GM21723 (cell line): ENCODE data around the gene ADH1A.
"Not testable (repeated sequence)": the region's sequence is repeated elsewhere in the genome, so short reads cannot be mapped to it uniquely, and the experiment has no call there.

Experiments
- ATAC-seq: cut with Tn5 transposase; IDR thresholded peaks from one replicate; pipeline ENCODE4 v1.9.1; 2021; ENCODE audit warnings: mild to moderate bottlenecking, moderate library complexity; ENCODE audit not compliant: unreplicated experiment

Gene ADH1A

GRCh38 chr4:99290848-99291786 lies at the start of gene ADH1A:
TSS of gene ADH1A (minus strand) at chr4:99290985. CDS start at chr4:99290914, 71 bp downstream.
- ATAC-seq: no peak

GRCh38 chr4:99339172-99339571 lies 48.4 kb upstream of the ADH1A start:
- no peak for ATAC-seq

- no peak for ATAC-seq
These were observed 45.8 kb upstream of the ADH1A start for GRCh38 chr4:99336553-99336952.

GRCh38 chr4:99334880-99335279 lies 44.1 kb upstream of the ADH1A start:
- no peak for ATAC-seq

GRCh38 chr4:99330648-99331047 lies 39.9 kb upstream of the ADH1A start:
- no peak for ATAC-seq

- no peak for ATAC-seq
These were observed 39.1 kb upstream of the ADH1A start for GRCh38 chr4:99329876-99330275.

GRCh38 chr4:99324979-99325378 lies 34.2 kb upstream of the ADH1A start:
- no peak for ATAC-seq

- no peak for ATAC-seq
These were observed 33.6 kb upstream of the ADH1A start for GRCh38 chr4:99324361-99324760.

- no peak for ATAC-seq
These were observed 33.0 kb upstream of the ADH1A start for GRCh38 chr4:99323756-99324155.

- ATAC-seq: no peak
These were observed 30.7 kb upstream of the ADH1A start, which contains the start of gene ADH1B for GRCh38 chr4:99321241-99322191. TSS of gene ADH1B (minus strand) at chr4:99321401. CDS start at chr4:99321331, 70 bp downstream.

GRCh38 chr4:99317811-99318210 lies 27.0 kb upstream of the ADH1A start:
- not testable (repeated sequence) for ATAC-seq

- no peak for ATAC-seq
These were observed 26.6 kb upstream of the ADH1A start for GRCh38 chr4:99317354-99317753.

- ATAC-seq: no peak
These were observed 25.1 kb upstream of the ADH1A start for GRCh38 chr4:99315839-99316238.

- ATAC-seq: no peak
These were observed 23.4 kb upstream of the ADH1A start for GRCh38 chr4:99314211-99314610.

GRCh38 chr4:99310389-99310788 lies 19.6 kb upstream of the ADH1A start:
- ATAC-seq: no peak

- no peak for ATAC-seq
These were observed 15.0 kb upstream of the ADH1A start for GRCh38 chr4:99305638-99306400.

- no peak for ATAC-seq
These were observed 10.8 kb upstream of the ADH1A start for GRCh38 chr4:99301376-99302164.

- ATAC-seq: no peak
These were observed 10.1 kb upstream of the ADH1A start for GRCh38 chr4:99300934-99301333.

- no peak for ATAC-seq
These were observed 2.6 kb upstream of the ADH1A start for GRCh38 chr4:99293357-99293756.

GRCh38 chr4:99285387-99285786 lies 5.4 kb downstream of the ADH1A start:
- ATAC-seq: no peak
